Natural killer cell (primary cell): Measurements from ENCODE around the gene TWIST2. TPM values are rescaled to one million over a fixed set of nuclear protein-coding genes. Genes with fewer than 3 reads are reported as not detected.

Source experiments
- ATAC-seq, 3 donors: fragments of 150-1000 bp in 2 of 3; fragments of 200-7000 bp in 1 of 3; cut with Tn5 transposase; 1 replicate in 1 of 3; 2 replicates in 2 of 3; pipeline ENCODE4 v1.10.0; 2021; ENCODE audit warnings: mild to moderate bottlenecking in 2 of 3, moderate library complexity in 2 of 3
- DNase-seq, 2 donors: peaks; one replicate each; pipeline versions ENCODE4 v3.0.0 to v3.0.0-alpha.2; 2013 to 2021; ENCODE audit warnings: mixed read lengths in 1 of 2
- H3K27ac ChIP-seq: one replicate; pipeline ENCODE4 v1.5.1; 2013; ENCODE audit warnings: mild to moderate bottlenecking, low read length
- H3K27me3 ChIP-seq: one replicate; pipeline ENCODE4 v1.6.1; 2013; ENCODE audit warnings: low read length; ENCODE audit not compliant: control insufficient read depth, insufficient read depth
- H3K36me3 ChIP-seq: one replicate; pipeline ENCODE4 v1.6.1; 2013; ENCODE audit warnings: low read length; ENCODE audit not compliant: control insufficient read depth, insufficient read depth
- H3K4me1 ChIP-seq: one replicate; pipeline ENCODE4 v1.6.1; 2013; ENCODE audit warnings: low read length; ENCODE audit not compliant: control insufficient read depth, insufficient read depth
- H3K4me3 ChIP-seq: one replicate; pipeline ENCODE4 v1.5.1; 2013; ENCODE audit warnings: low read length
- H3K9me3 ChIP-seq: one replicate; pipeline ENCODE4 v1.6.1; 2013; ENCODE audit warnings: low read length; ENCODE audit not compliant: control insufficient read depth, insufficient read depth
- H3K27ac Mint-ChIP-seq, 2 donors: one replicate each; pipeline ENCODE4 v1.8.0; 2022; ENCODE audit warnings: mild to moderate bottlenecking in 2 of 2, mixed read lengths in 2 of 2, moderate library complexity in 1 of 2
- H3K27me3 Mint-ChIP-seq, 2 donors: one replicate each; pipeline ENCODE4 v1.8.0; 2022; ENCODE audit warnings: low read depth in 2 of 2, mixed read lengths in 2 of 2
- H3K36me3 Mint-ChIP-seq: one replicate; pipeline ENCODE4 v1.8.0; 2022; ENCODE audit warnings: mixed read lengths
- H3K4me1 Mint-ChIP-seq, 2 donors: one replicate each; pipeline ENCODE4 v1.8.0; 2022; ENCODE audit warnings: mixed read lengths in 2 of 2
- H3K4me3 Mint-ChIP-seq: one replicate; pipeline ENCODE4 v1.8.0; 2022; ENCODE audit warnings: mild to moderate bottlenecking, moderate library complexity, mixed read lengths
- H3K9me3 Mint-ChIP-seq, 2 donors: one replicate each; pipeline ENCODE4 v1.8.0; 2022; ENCODE audit warnings: mixed read lengths in 2 of 2
- CTCF ChIP-seq: fragments of 200-600 bp; IDR thresholded peaks from one replicate; pipeline ENCODE4 v1.8.0; 2022; ENCODE audit warnings: antibody characterized with exemption
- WGBS: methylation state at CpG from one replicate; pipeline ENCODE4 v1.1.7; 2013; ENCODE audit warnings: missing lambda C conversion rate; ENCODE audit not compliant: insufficient coverage; 5-methylcytosine and 5-hydroxymethylcytosine counted together
- intact Hi-C: fragments of 100-400 bp; cut with micrococcal nuclease; formaldehyde crosslinking; loops from one replicate; pipeline ENCODE4 v1.14.2; 2022
- total RNA-seq, 4 donors: library from RNA; stranded (reverse); fragments of 120-200 nt in 1 of 4; gene quantifications; one replicate each; pipeline versions ENCODE4 v1.2.3 to v1.2.4, GENCODE V29; 2013 to 2022

Gene TWIST2
- total RNA-seq, 3 donors from 2014 or later (not counting 1 experiment from before 2014, with no cell fraction given), result not detected

GRCh38 chr2:238947243-238947760 is 99.4 kb downstream of the TWIST2 start:
- Mint-ChIP-seq H3K9me3 (no peaks in the 10 kb centered on the region), H3K4me1 (peaks cover 0 to 14% of the 10 kb centered on the region in 2 donors), H3K4me3 (no peak overlapping the region), H3K27ac (no peak overlapping the region), H3K27me3 (peaks cover 0 to 5% of the 10 kb centered on the region in 2 donors), H3K36me3 (no peaks in the 10 kb centered on the region)
- no peak overlapping the region for H3K27ac ChIP-seq
- H3K9me3 ChIP-seq, result no peaks in the 10 kb centered on the region
- H3K4me3 ChIP-seq, result no peak overlapping the region
- TF ChIP-seq CTCF, result no peak
- intact Hi-C loops, result no loop called here
- H3K4me1 ChIP-seq, result peaks cover 12% of the 10 kb centered on the region
- DNase-seq, result no peak
- 96% methylated on average over 9 of the region's 9 CpGs for WGBS
- no peak for ATAC-seq
- H3K36me3 ChIP-seq, result no peaks in the 10 kb centered on the region
- no peaks in the 10 kb centered on the region for H3K27me3 ChIP-seq

GRCh38 chr2:238947920-238948710 is 100.2 kb downstream of the TWIST2 start:
- no peak for ATAC-seq
- H3K4me1 ChIP-seq, result peaks cover 12% of the 10 kb centered on the region
- H3K27ac Mint-ChIP-seq, result no peak overlapping the region
- WGBS, result 46% methylated on average over 10 of the region's 10 CpGs
- no peaks in the 10 kb centered on the region for H3K9me3 Mint-ChIP-seq
- H3K9me3 ChIP-seq, result no peaks in the 10 kb centered on the region
- no peaks in the 10 kb centered on the region for H3K27me3 ChIP-seq
- H3K4me3 ChIP-seq, result no peak overlapping the region
- DNase-seq, result no peak
- no peak overlapping the region for H3K4me3 Mint-ChIP-seq
- H3K27me3 Mint-ChIP-seq, result peaks cover 6 to 8% of the 10 kb centered on the region in 2 donors
- H3K36me3 Mint-ChIP-seq, result no peaks in the 10 kb centered on the region
- peaks cover 0 to 14% of the 10 kb centered on the region in 2 donors for H3K4me1 Mint-ChIP-seq
- TF ChIP-seq CTCF, result no peak
- H3K27ac ChIP-seq, result no peak overlapping the region
- intact Hi-C loops, result no loop called here
- no peaks in the 10 kb centered on the region for H3K36me3 ChIP-seq

- no peaks in the 10 kb centered on the region for H3K9me3 Mint-ChIP-seq
- Histone ChIP-seq H3K4me1 (peaks cover 12% of the 10 kb centered on the region), H3K27ac (no peak overlapping the region), H3K27me3 (no peaks in the 10 kb centered on the region), H3K4me3 (no peak overlapping the region), H3K9me3 (no peaks in the 10 kb centered on the region), H3K36me3 (no peaks in the 10 kb centered on the region)
- 75% methylated on average over 7 of the region's 7 CpGs for WGBS
- no peak overlapping the region for H3K4me3 Mint-ChIP-seq
- H3K27me3 Mint-ChIP-seq, result peaks cover 5 to 16% of the 10 kb centered on the region in 2 donors
- ATAC-seq (no peak), DNase-seq (no peak)
- H3K27ac Mint-ChIP-seq, result no peak overlapping the region
- intact Hi-C loops, result no loop called here
- peaks cover 0 to 14% of the 10 kb centered on the region in 2 donors for H3K4me1 Mint-ChIP-seq
- no peak for TF ChIP-seq CTCF
- H3K36me3 Mint-ChIP-seq, result no peaks in the 10 kb centered on the region
Observed at GRCh38 chr2:238948765-238949641, 101.1 kb downstream of the TWIST2 start.
